ENCODE measurements around the gene TSSK3. TPM values are rescaled to one million over a fixed set of nuclear protein-coding genes. Genes with fewer than 3 reads are reported as not detected.

Gene TSSK3
- total RNA-seq, 1 experiment from 2014 or later: 2.9 TPM

GRCh38 chr1:32321712-32322291 is 40.5 kb upstream of the TSSK3 start:
- H3K9me3 Mint-ChIP-seq: no peaks in the 10 kb centered on the region
- peak overlapping the region; percentile 36; the same call in 1 of the 2 replicates for H3K27ac Mint-ChIP-seq

DNA sequence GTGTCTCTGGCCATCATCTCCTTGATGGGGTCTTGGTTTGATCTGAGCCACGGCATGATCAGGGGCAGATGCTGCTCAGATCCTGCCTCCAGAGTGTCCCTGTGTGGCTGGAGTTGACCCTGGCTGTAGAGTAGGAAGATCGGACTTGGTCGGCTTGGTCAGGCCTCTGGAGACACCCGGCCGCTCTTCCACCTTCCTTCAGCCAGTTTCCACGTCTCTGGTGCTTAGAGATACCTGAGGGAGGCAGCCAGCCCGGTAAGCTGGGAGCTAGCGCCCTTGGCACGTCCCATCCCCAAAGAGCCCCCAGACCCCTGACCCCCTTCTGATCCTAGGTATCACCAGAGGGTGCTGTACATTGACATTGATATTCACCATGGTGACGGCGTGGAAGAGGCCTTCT is 35.1 kb upstream of the TSSK3 start:
- CTCF ChIA-PET: interaction anchor here (1.4 kb wide), 1 partner anchor 11 kb away, joined by 3 read pairs; no protein-coding TSS in a partner anchor
- no peak overlapping the region for H3K4me3 Mint-ChIP-seq

More at GRCh38 chr1:32321712-32322291, 40.5 kb upstream of the TSSK3 start:
- DNase-seq (ENCODE audit: low spot score): no peak
- TF ChIP-seq GABPB1 (CRISPR knock-in tag; IDR thresholded peaks at IDR 0.05) (0 out of 2 replicates have a peak, but pooled peaks have one; percentile 32), ZNF416 (CRISPR knock-in tag; IDR thresholded peaks at IDR 0.05) (no peak)
- CTCF ChIA-PET: interaction anchor here (0.6 to 2.5 kb wide), 4 partner anchors 10 to 106 kb away, joined by 3 to 14 read pairs (median 6); no protein-coding TSS in a partner anchor
- POLR2A ChIA-PET: interaction anchor here (0.5 to 2.5 kb wide), 4 partner anchors 11 to 116 kb away, joined by 3 to 9 read pairs (median 6); partner anchors contain the start of gene IQCC
- Mint-ChIP-seq H3K36me3 (peaks cover 25% of the 10 kb centered on the region), H3K4me1 (0 out of 2 replicates have a peak, but pooled peaks cover 3% of the 10 kb centered on the region), H3K27me3 (ENCODE audit: low read depth) (no peaks in the 10 kb centered on the region), H3K4me3 (no peak overlapping the region)
- ATAC-seq: no peak

More for the DNA sequence above, 35.1 kb upstream of the TSSK3 start:
- H3K36me3 Mint-ChIP-seq: peaks cover 56% of the 10 kb centered on the region
- ATAC-seq: no peak
- H3K9me3 Mint-ChIP-seq: no peaks in the 10 kb centered on the region
- no peak overlapping the region for H3K27ac Mint-ChIP-seq
- POLR2A ChIA-PET: no interaction called here
- no peaks in the 10 kb centered on the region for H3K27me3 Mint-ChIP-seq (ENCODE audit: low read depth)
- TF ChIP-seq NR2C2 (CRISPR knock-in tag; IDR thresholded peaks at IDR 0.05) (no peak), ZNF512 (CRISPR knock-in tag; IDR thresholded peaks at IDR 0.05; ENCODE audit: borderline replicate concordance) (no peak), TP53 (CRISPR knock-in tag; IDR thresholded peaks at IDR 0.05) (no peak), ZNF317 (CRISPR knock-in tag; IDR thresholded peaks at IDR 0.05; ENCODE audit: borderline replicate concordance, low read depth) (no peak), FOXP4 (CRISPR knock-in tag; IDR thresholded peaks at IDR 0.05) (no peak), NFATC4 (CRISPR knock-in tag; IDR thresholded peaks at IDR 0.05) (no peak), ZNF121 (CRISPR knock-in tag; IDR thresholded peaks at IDR 0.05) (no peak), GABPB1 (CRISPR knock-in tag; IDR thresholded peaks at IDR 0.05) (no peak), ZNF532 (CRISPR knock-in tag; IDR thresholded peaks at IDR 0.05; ENCODE audit: borderline replicate concordance) (no peak), NFE2L1 (CRISPR knock-in tag; IDR thresholded peaks at IDR 0.05) (no peak), NR1H2 (CRISPR knock-in tag; IDR thresholded peaks at IDR 0.05) (no peak), EMX1 (CRISPR knock-in tag; IDR thresholded peaks at IDR 0.05) (no peak), KAT7 (CRISPR knock-in tag; IDR thresholded peaks at IDR 0.05; ENCODE audit: borderline replicate concordance) (no peak), IRF2 (CRISPR knock-in tag; IDR thresholded peaks at IDR 0.05; ENCODE audit: borderline replicate concordance, low read depth) (no peak), ATF1 (CRISPR knock-in tag; IDR thresholded peaks at IDR 0.05) (no peak), JAZF1 (CRISPR knock-in tag; IDR thresholded peaks at IDR 0.05) (no peak), ZNF281 (CRISPR knock-in tag; IDR thresholded peaks at IDR 0.05) (no peak), ZNF423 (CRISPR knock-in tag; IDR thresholded peaks at IDR 0.05) (no peak)
- TF ChIP-seq, protein P1, sequence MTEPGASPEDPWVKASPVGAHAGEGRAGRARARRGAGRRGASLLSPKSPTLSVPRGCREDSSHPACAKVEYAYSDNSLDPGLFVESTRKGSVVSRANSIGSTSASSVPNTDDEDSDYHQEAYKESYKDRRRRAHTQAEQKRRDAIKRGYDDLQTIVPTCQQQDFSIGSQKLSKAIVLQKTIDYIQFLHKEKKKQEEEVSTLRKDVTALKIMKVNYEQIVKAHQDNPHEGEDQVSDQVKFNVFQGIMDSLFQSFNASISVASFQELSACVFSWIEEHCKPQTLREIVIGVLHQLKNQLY (CRISPR knock-in tag; IDR thresholded peaks at IDR 0.05): no peak
- H3K4me1 Mint-ChIP-seq: peaks cover 4% of the 10 kb centered on the region
- DNase-seq (ENCODE audit: low spot score): no peak
